HG03066 (cell line): ENCODE measurements around the gene KIAA2012.

Experiments
- ATAC-seq: cut with Tn5 transposase; IDR thresholded peaks from one replicate; pipeline ENCODE4 v1.9.1; 2021; ENCODE audit warnings: low read depth; ENCODE audit not compliant: unreplicated experiment

KIAA2012 gene

GRCh38 chr2:202072737-202073401 lies at the start of gene KIAA2012:
Gene KIAA2012, plus strand, starts transcription at chr2:202073255. Its CDS starts 373 bp downstream, at chr2:202073628.
- no peak for ATAC-seq

- ATAC-seq = no peak
These were observed 49.2 kb upstream of the KIAA2012 start for GRCh38 chr2:202023904-202024266.

GRCh38 chr2:202024871-202025270 lies 48.2 kb upstream of the KIAA2012 start:
- ATAC-seq = no peak

GRCh38 chr2:202025816-202026215 lies 47.2 kb upstream of the KIAA2012 start:
- ATAC-seq = no peak

GRCh38 chr2:202026507-202026906 lies 46.5 kb upstream of the KIAA2012 start:
- no peak for ATAC-seq

- no peak for ATAC-seq
These were observed 42.4 kb upstream of the KIAA2012 start for GRCh38 chr2:202030691-202031090.

GRCh38 chr2:202031246-202031951 lies 41.7 kb upstream of the KIAA2012 start:
- no peak for ATAC-seq

GRCh38 chr2:202032846-202033316 lies 40.2 kb upstream of the KIAA2012 start:
- peak; percentile 14 for ATAC-seq

GRCh38 chr2:202033317-202034248 lies 39.5 kb upstream of the KIAA2012 start, which contains the start of gene FZD7:
Gene FZD7, plus strand, starts transcription at chr2:202033855. Its CDS starts 793 bp downstream, at chr2:202034648.
- peak; percentile 80 for ATAC-seq

GRCh38 chr2:202034249-202035088 lies 38.6 kb upstream of the KIAA2012 start:
- no peak for ATAC-seq

- ATAC-seq = no peak
These were observed 37.7 kb upstream of the KIAA2012 start for GRCh38 chr2:202035089-202035940.

GRCh38 chr2:202035941-202036372 lies 37.1 kb upstream of the KIAA2012 start:
- no peak for ATAC-seq

GRCh38 chr2:202036601-202037037 lies 36.4 kb upstream of the KIAA2012 start:
- ATAC-seq = no peak

GRCh38 chr2:202037086-202037485 lies 36.0 kb upstream of the KIAA2012 start:
- ATAC-seq = no peak

- no peak for ATAC-seq
These were observed 34.4 kb upstream of the KIAA2012 start for GRCh38 chr2:202038471-202039277.

- no peak for ATAC-seq
These were observed 33.6 kb upstream of the KIAA2012 start for GRCh38 chr2:202039278-202040078.

- ATAC-seq = no peak
These were observed 32.8 kb upstream of the KIAA2012 start for GRCh38 chr2:202040079-202040844.
